Measurements from ENCODE around the gene C1QTNF9.
A peak's percentile ranks its signal among the peaks of the same experiment; 100 is the strongest.
"Not testable (repeated sequence)": the region's sequence is repeated elsewhere in the genome, so short reads cannot be mapped to it uniquely, and the experiment has no call there.

The C1QTNF9 gene

DNA sequence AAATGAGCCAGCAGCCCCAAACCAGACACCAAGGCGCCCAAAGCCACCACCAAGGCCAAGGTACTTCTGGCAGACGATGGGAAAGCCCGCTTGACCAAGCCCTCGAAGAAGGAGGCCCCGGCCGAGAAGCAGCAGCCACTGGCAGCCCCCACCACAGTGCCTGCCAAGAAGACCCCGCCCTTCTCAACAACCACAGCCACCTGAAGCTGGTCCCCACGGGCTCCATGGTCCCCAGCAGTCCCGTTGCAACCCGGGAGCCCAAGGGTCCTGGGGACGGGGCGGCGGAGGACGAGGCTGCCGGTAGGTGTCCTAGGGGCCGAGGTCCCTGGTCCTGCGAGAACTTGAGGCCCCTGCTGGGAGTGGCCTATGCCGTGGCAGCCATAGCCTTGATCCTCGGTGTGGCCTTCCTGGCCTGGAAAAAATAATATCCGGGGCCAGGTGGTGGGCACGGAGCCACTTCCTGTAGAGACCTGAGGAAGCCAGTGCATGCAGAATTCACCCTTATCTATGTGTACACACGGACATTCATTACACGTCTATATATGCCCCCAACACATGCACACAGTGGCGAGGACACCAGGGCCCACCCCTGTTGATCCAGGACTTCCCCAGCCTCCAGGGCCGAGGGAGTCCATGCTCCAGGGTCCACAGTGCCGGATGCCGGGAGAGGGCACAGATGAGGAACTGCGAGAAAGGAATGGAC, 13.8 kb downstream of the C1QTNF9 start:
- FAIRE-seq = no peak

DNA sequence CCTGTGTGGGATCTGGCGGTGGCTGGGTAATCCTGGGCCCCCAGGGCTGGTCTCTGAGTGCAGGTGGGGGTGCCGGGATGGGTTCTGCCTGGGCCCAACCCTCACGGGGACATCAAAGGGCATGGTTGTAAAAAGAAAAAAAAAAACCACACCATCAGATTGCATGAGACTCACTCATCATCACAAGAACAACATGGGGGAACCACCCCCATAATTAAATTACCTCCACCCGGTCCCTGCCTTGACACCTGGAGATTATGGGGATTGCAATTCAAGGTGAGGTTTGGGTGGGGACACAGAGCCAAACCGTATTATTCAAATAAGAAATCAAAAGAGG, 14.3 kb downstream of the C1QTNF9 start:
- no peak for FAIRE-seq

DNA sequence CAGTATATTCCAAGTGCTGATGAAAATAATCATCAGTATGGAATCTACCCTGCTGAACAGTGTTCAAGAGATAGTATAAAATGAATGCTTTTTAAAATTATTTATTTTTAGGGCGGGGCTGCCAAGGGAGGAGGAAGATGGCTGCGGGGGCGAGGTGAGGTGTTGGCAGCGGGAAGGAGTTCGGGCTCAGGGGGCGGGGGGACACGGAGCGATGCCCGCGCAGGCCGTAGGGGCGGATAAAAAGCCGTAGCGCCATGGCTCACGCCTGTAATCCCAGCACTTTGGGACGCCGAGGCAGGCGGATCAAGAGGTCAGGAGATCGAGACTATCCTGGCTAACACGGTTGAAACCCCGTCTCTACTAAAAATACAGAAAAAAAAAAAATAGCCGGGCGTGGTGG, 18.2 kb downstream of the C1QTNF9 start:
- FAIRE-seq = not testable (repeated sequence)

- no peak for FAIRE-seq
These were observed 18.8 kb downstream of the C1QTNF9 start for GRCh38 chr13:24328145-24328544.

DNA sequence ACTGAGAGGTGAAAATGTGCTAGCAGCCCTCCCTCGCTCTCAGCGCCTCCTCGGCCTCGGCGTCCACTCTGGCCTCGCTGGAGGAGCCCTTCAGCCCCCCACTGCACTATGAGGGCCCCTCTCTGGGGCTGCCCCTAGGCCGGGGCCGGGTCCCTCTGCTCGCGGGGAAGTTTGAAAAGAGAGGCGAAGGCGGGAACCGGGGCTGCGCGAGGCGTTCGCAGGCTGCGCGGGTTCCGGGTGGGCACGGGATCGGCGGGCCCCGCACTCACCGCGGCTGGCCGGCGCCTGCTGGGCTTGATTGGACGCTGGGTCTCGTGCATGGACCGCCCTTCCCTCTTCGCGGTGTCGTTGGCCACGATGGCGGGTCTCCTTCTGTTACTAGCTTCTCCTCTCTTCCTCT, 29.3 kb downstream of the C1QTNF9 start:
- no peak for FAIRE-seq

GRCh38 chr13:24339937-24340607, 30.7 kb downstream of the C1QTNF9 start:
- FAIRE-seq = no peak

DNA sequence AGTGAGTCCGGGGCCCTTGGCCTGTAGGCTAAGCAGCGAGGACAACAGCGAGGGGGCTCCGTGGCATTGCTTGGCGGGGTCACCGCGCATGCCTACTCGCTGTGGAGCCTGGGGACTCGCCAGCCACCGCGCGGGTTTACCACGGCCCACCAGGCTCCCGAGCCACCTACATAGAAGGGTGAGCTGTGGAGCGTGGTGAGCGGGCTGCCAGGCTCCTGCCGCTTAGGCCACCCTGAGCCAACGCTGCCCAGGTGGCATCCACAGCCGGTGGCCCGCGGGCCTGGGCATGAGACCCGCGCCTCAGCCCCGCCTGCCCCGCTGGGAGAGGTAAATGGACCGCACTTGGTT, 31.2 kb downstream of the C1QTNF9 start:
- no peak for FAIRE-seq

DNA sequence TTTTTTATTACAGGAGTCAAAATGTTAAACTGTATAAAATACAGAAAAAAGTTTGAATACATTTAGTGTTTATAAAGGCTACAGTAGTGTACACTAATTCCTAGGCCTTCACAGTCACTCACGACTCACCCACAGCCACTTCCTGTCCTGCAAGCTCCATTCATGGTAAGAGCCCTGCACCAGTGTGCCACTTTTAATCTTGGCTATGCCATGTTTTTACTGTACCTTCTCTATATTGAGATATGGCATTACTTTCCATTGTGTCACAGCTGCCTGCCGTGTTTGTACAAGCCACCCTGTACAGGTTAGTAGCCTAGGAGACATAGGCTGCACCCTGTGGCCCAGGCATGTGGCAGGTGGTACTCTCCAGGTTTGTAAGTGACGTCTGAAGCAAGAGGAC, 32.1 kb downstream of the C1QTNF9 start:
- no peak for FAIRE-seq

GRCh38 chr13:24348385-24348784, 39.0 kb downstream of the C1QTNF9 start:
- FAIRE-seq = no peak

DNA sequence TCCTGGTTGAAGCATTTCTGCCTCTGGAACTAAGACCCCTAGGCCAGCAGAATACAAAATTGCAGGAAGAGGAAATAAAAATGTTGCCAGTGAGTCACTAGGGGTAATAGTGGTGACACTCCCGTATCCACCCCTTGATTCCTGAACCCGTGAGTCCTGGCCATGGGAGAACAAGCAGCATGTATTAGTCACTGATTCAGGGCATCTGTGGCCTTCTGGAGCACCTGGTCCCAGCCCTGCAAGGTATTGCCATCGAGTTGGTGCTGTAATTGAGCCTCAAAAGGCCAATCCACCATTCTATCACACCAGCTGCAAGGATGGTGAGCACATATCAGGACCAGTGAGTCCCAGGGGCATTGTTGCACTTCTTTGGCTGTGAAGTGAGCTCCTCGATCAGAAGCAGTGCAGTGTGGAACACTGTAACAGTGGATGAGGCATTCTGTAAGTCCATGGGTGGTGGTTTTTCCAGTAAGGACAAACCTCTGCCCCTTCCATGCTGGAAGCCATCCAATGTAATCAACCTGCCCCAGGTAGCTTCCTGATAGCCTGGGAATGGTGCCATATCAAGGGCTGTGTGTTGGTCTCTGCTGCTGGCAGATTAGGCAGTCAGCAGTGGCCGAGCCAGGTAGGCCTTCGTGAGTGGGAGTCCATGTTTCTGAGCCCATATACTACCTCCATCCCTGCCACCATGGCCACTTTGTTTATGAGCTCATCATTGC, 39.6 kb downstream of the C1QTNF9 start:
- no peak for FAIRE-seq

DNA sequence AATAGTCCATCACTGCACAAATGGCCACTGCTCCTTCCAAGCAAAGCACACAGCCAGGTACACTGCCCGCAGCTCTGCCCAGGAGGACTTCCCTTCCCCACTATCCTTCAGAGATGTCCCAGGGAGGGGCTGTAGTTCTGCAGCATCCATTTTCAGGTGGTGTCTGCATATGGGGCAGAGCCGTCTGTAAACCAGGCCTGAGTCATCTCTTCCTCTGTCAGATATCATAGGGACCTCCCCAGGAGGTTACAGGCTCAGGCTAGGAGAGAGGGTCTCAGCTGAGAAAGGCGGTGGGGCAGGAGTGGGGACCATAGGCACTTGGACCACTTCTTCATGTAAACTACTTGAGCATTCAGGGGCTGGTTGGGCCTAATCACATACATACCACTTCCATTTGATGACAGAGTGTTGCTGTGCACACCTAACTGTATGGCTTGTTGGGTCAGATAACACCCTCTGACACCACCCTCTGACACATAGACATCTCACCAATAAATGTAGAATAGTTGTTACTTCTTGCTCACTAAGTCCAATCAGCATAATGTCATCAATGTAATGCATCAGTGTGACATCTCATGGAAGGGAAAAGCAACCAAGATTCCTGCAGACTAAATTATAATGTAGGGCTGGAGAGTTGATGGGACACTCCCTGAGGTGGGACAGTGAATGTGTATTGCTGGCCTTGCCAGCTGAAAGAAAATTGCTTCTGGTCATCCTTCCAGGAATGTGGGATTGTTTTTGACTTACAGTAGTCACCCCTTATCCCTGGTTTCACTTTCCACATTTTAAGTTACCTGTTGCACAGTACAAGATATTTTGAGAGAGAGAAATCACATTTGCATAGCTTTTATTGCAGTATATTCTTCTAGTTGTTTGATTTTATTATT, 40.6 kb downstream of the C1QTNF9 start:
- peak; percentile 47 for FAIRE-seq

DNA sequence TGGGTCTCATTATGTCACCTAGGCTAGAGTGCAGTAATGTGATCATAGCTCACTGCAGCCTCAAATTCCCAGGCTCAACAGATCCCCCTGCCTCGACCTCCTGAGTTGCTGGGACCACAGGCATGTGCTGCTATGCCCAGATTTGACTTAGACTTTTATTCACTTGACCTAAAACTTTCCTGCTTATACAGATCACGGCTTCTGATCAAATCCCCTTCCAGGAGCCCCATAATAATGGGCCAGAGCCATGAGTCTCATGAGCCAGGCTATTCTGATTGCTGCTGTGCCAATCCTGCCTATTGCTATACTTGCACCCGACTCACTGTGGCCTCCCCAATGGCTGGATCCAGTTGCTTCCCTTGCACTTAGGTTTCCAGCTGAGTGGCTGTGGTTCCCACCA, 42.0 kb downstream of the C1QTNF9 start:
- FAIRE-seq = no peak

- no peak for FAIRE-seq
These were observed 44.4 kb downstream of the C1QTNF9 start for GRCh38 chr13:24353736-24354135.

DNA sequence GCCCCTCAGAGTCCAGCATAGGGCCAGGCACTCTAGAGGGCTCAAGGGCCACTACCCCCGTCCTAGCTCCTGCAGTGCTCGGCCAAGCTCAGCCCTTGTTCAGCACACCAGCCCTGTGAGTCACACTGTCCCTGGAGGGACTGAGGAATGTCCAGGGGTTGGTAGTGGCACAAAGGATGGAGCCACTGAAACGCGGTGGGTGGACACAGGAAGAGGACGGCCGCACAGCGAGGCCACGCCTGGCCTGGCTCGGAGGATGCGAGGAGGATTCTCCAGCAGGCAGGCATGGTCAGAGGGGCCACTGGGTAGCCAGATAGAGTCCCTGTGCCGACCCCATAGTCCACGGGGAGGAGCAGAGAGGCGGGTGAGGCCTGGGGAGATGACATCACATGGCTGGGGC, 45.7 kb downstream of the C1QTNF9 start:
- FAIRE-seq = no peak

GRCh38 chr13:24356270-24356669, 46.9 kb downstream of the C1QTNF9 start:
- FAIRE-seq = no peak

- FAIRE-seq = no peak
These were observed 47.5 kb downstream of the C1QTNF9 start for GRCh38 chr13:24356837-24357236.

- FAIRE-seq = no peak
These were observed 48.4 kb downstream of the C1QTNF9 start for GRCh38 chr13:24357756-24358155.

- FAIRE-seq = not testable (repeated sequence)
These were observed 49.5 kb downstream of the C1QTNF9 start for GRCh38 chr13:24358836-24359235.

- not testable (repeated sequence) for FAIRE-seq
These were observed 49.9 kb downstream of the C1QTNF9 start for GRCh38 chr13:24359252-24359651.

DNA sequence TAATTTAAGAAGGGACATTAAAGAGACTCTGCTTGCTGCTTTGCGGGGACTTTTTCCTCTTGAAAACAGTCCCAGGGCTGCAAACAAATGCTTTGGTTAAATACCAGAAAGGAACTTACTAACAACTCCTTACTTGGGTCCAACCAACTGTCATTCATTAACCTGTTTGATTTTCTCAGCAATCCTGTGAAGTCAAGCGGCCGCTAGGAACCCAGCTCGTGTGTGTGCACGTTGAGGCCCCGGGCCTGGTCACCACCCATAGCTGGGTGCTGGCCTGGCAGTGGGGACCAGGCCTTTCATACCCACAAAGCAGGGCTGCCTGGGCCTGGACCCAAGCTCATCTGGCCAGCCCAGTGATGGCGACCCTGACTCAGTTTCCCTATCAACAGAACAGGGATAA, 50.7 kb downstream of the C1QTNF9 start:
- no peak for FAIRE-seq

DNA sequence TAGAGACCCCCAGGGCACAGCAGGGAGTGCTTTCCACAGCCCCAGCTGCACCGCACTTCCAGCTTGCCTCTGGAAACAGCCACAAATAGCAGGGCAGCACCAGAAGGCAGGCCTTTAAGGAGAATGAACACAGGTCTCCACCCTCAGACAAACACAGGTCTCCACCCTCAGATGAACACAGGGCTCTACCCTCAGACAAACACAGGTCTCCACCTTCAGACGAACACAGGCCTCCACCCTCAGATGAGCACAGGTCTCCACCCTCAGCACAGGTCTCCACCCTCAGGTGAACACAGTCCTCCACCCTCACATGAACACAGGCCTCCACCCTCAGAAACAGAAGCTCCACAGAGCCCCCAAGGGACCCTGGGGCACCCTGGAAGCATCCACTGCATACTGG, 51.7 kb downstream of the C1QTNF9 start:
- no peak for FAIRE-seq

- FAIRE-seq = no peak
These were observed 52.5 kb downstream of the C1QTNF9 start for GRCh38 chr13:24361852-24362366.

GRCh38 chr13:24362435-24362952, 53.1 kb downstream of the C1QTNF9 start:
- no peak for FAIRE-seq

Measured in islet of Langerhans (tissue), 1 donor.